SIG-M5 treated with dmso at 0.1 percent for 504 hours (cell line): Measurements from ENCODE around the gene NEO1.
"Not testable (repeated sequence)": the region's sequence is repeated elsewhere in the genome, so short reads cannot be mapped to it uniquely, and the experiment has no call there.

Experiments
- DNase-seq: peaks from one replicate; lab custom pipeline; 2025; ENCODE audit not compliant: unreplicated experiment; lab: John Stamatoyannopoulos, UW

The NEO1 gene

DNA sequence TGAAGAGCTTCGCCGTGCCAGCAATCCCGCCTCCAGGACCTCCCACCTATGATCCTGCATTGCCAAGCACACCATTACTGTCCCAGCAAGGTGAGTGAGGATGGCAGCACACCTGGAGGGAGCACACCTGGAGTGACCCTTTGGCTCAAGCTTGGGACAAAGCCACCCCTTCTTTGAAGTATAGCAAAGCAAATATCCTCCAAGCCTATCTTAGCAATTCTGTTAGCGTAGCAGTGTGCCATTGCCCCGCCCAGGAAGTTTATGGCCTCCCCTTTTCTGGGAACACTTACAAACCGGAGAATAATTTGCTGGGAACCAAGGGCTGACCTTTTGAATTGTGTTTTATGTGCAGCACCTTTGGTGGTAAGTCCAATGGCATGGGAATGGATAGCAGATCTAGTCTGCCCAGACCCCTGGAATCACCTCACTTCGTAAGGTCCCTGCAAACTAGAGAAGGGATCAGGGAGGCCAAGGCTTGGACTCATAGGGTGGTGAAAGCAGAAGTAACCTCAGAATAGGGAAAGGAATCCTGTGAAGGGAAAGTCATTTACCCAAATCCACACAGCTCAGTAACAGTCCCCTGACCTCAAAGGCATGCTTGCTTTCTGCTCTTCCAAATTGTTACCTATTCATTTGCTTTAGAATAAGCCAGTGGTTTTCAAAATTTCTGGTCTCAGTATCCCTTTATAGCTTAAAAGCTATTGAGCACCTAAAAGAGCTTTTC, 246.4 kb downstream of the NEO1 start:
- peak; percentile 25 for DNase-seq

DNA sequence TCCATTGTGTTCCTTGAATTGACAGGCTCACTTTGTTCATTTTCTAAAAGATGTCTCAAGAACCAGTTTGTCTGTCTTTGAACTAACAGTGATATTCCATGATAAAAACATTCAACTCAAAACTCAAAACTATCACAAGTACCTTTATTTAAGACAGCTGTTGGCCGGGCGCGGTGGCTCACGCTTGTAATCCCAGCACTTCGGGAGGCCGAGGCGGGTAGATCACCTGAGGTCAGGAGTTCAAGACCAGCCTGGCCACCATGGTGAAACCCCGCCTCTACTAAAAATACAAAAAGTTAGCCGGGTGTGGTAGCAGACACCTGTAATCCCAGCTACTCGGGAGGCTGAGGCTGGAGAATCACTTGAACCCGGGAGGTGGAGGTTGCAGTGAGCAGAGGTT, 248.0 kb downstream of the NEO1 start:
- not testable (repeated sequence) for DNase-seq

DNA sequence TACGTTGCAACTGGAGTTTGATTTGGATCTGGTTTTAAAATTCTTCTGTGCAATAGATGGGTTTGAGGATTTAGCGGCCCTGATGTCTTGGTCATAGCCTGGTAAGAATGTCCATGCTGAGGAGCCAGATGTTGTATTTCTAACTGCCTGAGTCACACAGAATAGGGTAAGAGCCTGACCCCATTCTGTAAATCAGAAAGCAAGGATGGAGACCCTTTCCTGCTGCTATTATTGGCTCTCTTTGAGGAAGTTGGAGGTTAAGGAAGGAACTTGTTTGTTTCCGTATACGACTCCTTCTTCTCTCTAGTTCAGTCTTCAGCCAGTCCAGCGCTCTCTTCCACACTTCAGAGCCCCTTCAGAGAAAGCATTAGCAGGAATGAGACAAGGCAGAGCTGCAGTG, 251.4 kb downstream of the NEO1 start:
- peak; percentile 60 for DNase-seq

DNA sequence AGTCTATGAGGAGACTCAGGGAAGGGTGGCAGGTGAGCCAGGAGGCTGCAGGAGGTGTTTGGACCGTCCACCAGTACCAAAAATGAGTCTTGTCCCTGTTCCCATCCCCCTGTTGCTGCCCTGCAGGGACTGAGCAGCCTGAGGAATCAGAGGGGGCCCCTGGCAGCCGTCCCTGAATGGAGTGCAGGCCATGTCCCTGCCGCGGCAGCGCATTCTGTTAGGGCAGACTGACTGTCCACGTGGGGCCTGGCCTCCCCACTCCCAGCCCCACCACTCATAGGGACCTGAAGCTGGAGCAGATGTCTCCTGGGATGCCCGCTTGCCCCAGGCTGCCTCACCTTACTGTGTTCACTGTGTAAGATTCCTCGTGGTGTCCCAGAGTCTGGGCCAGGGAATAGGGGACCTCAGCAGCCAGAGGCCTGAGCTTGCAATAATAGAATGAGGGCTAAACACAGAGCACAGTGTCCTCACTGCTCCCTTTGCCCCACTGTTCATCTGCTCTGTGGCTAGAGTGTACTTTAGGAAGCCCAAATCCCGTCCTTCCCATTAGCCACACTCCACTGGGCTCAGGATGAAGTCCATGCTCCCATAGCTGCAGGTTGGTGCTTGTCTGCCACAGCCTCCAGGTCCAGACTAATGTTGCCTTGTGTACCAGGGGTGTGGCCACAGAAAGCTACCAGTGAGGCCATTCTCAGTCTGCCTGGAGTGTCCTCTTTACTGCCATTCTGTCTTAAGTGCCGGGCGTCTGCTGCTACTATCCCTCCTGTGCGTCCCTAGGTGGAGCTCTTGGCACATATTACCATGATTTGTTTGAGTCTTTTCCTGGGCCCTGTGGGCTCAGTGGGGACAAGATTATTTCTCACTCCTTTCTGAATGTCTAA, 253.3 kb downstream of the NEO1 start:
- peak; percentile 79 for DNase-seq

DNA sequence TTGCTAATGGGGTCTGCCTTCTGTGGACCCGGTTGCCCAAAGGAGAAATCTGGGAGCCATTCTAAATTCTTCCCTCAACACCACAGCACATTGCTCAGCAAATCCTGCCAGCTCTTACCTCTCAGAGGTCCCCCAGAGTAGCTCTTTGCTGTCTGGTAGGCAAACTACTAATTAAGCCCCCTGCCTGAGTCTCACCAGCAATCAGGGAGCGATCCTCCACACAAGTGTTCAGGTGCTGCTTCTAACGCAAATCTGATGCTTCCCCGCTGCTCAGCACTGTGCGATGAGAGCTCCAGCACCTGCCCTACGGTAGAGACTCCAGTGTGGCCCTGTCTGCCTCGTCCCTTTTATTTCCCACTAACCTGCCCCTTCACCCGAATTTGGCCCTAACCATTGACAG, 256.0 kb downstream of the NEO1 start:
- no peak for DNase-seq

DNA sequence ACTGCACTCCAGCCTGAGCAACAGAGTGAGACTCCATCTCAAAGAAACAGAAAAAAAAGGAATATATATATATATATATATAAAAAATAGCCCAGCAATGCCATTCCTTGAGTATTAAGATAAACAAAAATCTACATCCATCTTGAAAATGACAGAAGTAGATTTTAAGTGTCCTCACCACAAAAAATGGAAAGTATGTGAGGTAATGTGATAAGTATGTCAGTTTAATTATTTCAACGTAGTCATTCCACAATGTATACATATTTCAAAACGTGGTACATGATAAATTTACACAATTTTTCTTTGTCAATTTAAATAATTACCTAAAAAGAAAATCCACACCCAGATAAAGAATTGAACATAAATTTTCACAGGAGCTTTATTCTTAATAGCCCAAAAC, 261.6 kb downstream of the NEO1 start:
- DNase-seq: no peak

DNA sequence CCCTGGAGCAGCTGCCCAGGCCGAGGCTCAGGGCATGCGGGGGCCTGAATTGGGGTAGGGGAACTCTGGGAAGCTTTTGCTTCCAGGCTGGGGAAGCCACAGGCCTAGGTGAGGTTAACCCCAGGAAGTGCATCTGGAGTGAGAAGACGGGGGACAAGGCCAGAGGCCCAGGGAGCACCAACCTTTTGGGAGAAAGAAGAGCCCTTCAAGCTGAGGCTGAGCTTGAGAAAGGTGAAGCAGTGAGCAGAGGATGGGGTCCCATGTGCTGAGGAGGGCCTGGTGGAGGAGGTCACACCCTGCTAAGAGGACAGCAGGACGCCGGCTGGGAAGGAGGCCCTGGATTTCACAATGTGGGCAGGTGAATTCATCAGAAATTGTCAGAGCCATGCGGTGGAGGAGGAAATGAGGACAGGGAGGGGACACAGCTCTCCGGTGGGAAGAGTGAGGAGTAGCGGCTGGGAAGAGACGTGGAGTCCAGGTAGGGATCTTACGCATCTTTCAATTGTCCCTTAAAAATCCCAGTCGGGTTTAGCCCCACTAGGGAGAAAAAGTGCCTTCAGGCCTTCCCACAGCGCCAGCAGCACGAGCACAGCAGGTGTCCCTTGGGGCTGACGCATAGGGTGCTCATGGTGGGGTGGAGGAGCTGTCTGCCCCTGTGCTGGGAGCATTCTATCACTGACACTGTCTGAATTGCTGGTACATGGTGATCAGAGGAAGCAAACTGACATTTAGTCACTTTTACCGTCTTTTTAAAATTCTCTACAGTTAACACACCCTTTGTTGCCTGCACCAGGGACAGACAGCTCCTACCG, 265.6 kb downstream of the NEO1 start:
- no peak for DNase-seq

DNA sequence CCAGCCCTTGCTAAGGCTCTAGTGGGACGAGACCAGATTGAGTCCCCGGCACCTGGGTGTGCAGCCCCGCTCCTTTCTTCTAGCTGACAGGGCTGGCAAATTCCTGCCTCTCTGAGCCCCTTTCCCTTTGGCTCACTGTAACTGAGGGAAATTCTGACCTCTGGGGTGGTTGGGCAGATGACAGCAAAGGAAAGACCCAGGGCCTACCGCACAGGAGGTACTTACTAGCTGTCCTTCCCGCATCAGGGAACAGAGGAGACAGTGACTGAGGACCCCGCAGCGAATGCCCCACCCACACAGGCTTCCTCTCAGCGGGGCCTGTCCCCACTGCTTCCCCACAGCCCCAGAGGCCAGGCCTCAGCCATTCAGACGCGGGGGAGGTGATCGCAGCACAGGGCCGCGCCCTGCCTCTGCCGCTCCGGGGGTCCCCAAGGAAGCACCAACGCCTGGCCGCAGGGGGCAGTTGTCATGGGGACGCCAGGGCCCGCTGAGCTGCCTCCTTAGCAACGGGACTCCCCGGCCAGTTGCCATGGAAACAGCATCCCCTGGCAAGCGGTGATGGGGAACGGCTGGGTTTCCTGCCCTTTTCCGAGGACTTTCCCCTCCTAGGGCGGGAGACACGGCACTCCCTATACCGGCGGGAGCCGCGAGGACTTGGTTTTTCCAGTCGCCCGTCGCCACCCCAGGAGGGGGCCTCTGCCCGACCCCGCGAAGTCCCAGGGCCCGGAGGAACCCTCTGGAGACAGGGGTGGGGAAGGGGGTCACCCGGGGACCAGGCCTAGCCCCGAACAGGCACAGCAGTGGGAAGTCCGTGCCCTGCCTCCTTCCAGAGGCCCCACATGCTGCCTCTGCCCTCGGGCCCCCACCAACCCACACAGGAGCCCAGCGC, 266.4 kb downstream of the NEO1 start:
- no peak for DNase-seq

DNA sequence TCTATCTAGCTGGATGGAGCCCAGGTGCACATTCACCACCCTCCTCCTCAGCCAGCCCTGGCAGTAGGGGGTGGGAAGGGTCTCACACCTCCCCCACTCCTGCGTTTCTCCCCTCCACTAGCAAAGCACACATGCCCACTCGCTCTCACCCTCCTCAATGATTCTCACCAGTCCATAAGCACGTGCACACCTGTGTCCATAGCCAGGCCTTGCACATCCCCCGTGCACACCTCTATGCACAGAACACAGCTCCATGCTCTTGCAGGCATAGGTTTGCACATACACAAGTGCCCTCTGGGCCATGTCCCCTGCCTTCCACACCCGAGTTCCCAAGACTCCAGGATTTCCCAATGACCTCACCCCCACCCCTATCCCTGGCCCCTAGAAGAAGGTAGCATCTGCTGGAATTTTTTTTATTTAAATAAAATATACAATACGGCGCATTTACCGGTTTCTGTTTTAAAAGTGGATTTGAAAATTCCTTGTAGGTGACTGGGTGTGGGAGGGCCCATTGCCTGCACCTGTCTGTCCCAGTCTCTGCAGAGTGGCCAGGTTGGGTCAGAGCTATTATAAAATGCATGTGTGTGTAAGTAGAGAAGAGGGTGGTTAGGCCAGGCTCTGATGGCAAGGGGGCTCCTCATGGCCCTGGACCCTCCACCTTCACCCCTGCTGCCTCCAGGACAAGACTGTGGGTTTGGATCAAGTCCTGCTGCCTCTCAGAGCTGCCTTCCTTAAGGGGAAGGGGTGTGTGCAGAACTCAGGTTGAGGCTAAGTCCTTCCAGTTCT, 267.4 kb downstream of the NEO1 start:
- no peak for DNase-seq

DNA sequence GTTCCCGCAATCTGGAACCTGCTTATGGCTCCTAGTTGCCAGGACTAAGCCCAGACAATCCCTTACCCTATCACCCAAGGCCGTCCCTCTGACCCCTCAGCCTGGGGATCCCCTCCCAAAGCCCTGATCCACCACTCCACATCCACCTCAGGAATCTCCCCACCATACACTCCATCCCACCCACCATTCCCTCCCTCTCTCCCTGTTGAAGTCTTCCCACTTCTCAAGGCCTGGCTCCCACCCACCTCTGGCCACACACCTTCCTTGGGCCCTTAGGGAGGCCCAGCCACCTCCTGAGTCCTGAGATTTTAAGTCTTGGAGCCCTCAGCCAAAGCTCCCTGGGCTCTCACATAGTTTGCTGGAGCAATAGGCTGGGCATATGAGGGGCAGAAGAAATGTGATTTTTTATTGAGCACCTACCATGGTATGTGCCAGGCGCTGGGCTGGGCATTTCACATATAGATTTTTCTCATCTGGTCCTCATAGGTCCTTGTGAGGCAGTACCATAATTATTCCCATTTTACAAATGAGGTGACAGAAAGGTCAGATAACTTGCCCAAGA, 268.4 kb downstream of the NEO1 start:
- no peak for DNase-seq

DNA sequence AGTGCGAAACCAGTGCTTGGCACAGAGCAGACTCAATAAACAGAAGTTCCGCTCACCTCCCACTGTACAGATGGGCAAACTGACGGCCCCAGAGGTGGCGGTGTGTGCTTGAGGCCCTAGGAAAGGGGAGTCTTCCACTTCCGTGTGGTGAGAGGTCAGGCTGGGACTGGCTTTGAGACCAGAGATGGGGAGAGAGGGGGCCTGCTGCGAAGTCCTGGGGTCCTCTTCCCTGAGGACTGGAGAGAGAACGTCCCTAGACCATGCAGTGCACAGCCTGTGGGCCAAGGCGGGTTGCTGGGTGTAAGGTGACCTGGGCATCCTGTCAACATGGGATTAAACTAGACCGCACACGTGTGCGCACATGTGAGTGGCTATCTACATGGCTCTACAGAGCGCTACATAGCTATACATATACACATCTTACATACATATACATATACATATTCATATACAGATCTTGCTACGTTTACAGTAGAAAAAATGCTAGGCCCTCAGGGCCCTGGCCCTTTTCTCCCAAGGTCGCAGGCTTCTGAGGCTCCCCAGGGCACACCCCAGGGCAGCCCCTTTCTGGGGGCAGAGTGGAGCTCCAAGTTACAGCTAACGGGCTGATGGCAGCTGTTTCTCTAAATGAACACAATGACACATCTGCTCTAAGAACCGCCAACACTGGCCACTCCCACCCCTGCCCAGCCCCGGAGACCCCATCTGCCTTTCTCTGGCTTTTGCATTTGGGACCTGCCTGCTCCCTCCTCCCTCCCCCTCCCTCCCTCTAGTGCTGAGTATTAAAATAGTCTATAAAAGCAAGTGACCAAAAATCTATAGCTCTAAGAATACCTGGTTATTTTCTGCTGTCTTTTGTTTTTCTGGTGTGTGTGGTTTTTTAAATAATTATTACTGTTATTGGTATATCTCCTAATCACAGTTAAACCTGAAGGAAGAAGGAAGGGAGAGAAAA, 269.5 kb downstream of the NEO1 start:
- DNase-seq: no peak

DNA sequence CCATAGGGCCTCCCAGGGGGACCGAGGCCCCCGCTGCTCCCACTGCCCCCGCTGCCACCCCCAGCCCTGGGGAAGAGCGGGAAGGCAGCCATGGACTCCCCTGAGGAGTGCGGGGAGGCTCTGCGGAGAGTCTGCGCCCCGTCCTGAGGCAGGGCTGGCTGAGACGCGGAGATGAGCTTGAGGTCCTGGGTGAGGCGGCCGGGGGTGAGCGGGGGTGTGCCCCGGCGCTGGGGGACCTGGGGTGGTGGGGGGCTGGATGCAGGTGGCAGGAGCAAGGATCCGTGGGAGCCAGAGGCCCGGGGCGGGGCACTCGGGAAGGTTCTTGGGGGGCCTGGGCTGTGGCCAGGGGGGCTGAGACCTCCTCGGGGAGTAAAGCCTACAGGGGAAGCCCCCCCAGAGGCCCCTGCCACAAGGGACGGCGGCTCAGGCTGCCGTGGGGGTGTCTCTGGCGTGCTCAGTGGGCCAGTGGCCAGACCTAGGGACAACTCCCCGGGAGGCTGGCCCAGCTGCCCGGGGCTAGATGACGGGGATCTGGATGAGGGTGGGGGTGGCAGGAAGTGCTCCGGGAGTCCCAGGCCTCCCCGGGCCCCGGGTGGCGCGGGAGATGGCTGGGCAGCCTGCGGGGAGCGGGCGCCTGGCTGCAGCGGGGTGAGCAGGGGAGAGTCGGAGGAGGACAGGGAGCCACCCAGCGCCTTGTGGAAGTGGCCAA, 270.6 kb downstream of the NEO1 start:
- no peak for DNase-seq

DNA sequence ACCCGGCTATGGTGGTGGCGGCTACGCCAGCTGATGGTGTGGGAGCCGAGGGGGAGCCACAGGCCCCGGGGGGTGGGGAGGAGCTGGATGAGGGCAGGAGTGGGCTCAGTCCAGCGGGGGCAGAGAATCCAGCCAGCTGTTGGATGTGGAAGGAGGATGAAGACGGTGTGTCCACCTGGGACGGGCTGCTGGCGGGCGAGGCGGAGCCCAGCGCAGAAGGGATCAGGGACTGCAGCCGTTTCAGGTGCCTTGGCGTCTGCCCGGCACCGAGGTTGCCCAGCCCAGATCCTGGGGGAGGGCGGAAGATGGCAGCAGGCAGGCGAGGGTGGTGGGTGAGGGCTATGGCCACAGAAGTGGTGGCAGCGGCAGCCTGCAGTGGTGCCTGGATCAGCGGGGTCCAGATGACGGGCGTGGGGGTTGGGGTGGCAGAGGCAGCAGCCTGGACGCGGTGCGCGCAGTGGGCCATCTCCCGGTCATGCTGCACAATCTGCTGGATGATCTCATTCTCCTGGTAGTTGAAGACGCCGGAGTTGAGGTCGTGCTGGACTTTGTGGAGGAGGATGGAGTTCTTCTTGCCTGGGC, 271.2 kb downstream of the NEO1 start:
- DNase-seq: no peak

DNA sequence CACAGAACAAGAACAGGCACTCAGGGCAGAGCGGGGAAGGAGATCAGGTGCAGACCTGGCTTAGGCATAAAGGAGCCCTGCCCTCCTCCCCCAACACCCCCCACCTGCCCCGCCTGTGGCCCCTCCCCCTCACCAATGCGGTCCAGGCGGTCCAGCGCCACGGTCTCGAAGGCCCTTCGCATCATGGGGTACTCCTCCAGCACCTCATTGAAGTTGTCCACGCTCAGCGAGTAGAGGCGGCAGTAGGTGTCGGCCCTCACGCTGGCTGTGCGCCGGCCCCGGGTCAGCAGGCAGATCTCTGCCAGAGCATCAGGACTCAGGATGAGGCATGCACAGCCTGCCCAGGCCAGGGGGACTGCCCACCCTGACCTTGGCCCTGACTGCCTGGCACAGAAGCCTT, 271.7 kb downstream of the NEO1 start:
- no peak for DNase-seq

DNA sequence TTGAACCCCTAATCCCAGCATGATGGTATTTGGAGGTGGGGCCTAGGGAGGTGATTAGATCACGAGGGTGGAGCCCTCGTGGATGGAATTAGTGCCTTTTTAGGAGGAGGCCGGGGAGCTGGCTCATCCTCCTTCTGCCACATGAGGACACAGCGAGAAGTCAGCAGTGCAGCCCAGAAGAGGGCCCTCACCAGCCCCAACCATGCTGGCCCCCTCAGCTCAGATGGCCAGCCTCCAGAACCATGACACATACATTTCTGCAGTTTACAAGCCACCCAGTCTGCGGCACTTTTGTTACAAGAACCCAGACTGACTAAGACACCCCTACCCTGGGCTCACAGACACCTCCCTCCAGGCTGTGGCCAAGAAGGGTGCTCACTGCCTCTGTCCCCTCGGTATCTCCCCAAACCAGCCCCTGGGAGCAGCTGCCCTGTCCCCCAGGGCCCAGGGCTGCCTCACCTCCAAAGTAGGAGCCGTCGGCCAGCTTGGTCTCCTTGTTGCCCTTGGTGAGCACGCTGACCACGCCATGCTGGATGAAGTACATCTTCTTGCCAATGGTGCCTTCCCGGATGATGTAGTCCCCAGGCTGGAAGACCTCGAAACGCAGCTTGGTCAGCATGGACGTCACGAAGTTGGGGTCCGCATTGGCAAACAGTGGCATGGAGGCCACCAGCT, 272.4 kb downstream of the NEO1 start:
- DNase-seq: no peak

DNA sequence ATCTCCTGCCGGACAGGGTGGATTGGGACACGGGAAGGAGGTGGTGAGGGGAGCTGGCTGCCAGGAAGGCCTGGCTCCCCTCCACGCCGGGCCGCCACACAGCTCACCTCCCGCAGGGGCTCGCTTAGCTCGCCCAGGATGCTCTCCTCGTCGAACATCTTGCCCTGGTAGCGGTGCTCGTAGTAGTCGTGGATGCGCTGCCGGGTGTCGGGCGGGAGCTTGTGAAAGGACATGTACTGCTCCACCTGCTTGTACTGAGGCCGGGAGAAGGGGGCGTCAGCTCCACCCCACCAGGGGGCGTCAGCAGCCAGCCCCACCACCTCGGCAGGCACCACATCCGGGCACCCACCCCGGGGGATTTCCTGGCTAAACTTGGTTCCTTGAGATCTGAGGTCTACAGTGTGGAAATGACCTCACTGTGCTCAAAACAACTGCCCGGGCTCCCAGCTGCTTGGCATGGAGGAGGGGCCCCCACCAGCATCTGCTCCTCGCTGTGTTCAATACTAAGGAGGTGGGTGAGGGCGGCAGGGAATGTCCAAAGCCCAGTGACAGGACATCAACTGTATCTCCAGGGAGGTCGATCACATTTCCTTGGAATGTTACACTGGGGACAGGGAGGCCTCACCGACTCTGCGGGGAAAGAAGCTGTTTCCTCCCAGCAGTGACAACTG, 273.1 kb downstream of the NEO1 start:
- DNase-seq: no peak
